ENCODE data around the gene LAYN. TPM values are rescaled to one million over a fixed set of nuclear protein-coding genes. Genes with fewer than 3 reads are reported as not detected.

The LAYN gene
- total and polyA plus RNA-seq, 2 donors (not counting 3 experiments of a cell fraction or from before 2014, with no cell fraction given), result 0.92 to 2.2 TPM

GRCh38 chr11:111598559-111598958 lies 58.0 kb downstream of the LAYN start:
- no peaks in the 10 kb centered on the region for H3K79me2 ChIP-seq (ENCODE audit: control insufficient read depth, insufficient read depth, low read length)
- POLR2A ChIA-PET, result no interaction called here
- no peak overlapping the region for H3K4me3 ChIP-seq (replicated peaks in 1 of 3; ENCODE audit: insufficient read depth in 1 of 3, low read depth in 1 of 3, low read length in 3 of 3)
- H3K4me2 ChIP-seq (ENCODE audit: insufficient read depth, low read length), result no peak overlapping the region
- H3K36me3 ChIP-seq (ENCODE audit: control insufficient read depth in 2 of 2, extremely low read depth in 1 of 2, insufficient read depth in 2 of 2, low read length in 2 of 2), result no peaks in the 10 kb centered on the region
- DNase-seq (ENCODE audit: low read depth, low spot score) (no peak), FAIRE-seq (no peak)
- CTCF ChIA-PET, result interaction anchor here (0.9 to 3.2 kb wide), 5 partner anchors 8 to 248 kb away, joined by 3 to 34 read pairs (median 4); no protein-coding TSS in a partner anchor
- no peaks in the 10 kb centered on the region for H3K9me1 ChIP-seq (replicated peaks; ENCODE audit: control insufficient read depth, extremely low read depth, insufficient read depth, low read length)
- H3K27me3 ChIP-seq (ENCODE audit: control insufficient read depth in 2 of 2, insufficient read depth in 2 of 2, low read length in 2 of 2), result peaks cover 0 to 3% of the 10 kb centered on the region in 2 experiments
- intact Hi-C loops (cut with micrococcal nuclease), result no loop called here
- no peak overlapping the region for H2AFZ ChIP-seq (ENCODE audit: low read depth, low read length)
- H3K9ac ChIP-seq (replicated peaks; ENCODE audit: extremely low read depth, insufficient read depth, low read length), result no peak overlapping the region
- no peak for TF ChIP-seq CTCF (IDR thresholded peaks at IDR 0.05; ENCODE audit: extremely low read depth in 1 of 2, insufficient read depth in 1 of 2, low read depth in 1 of 2, low read length in 2 of 2)
- TF ChIP-seq POLR2AphosphoS5 (IDR thresholded peaks at IDR 0.05; ENCODE audit: insufficient read depth, low read depth, low read length), result no peak
- TF ChIP-seq MYC (IDR thresholded peaks at IDR 0.05; ENCODE audit: low read depth, low read length), result no peak
- no peak for TF ChIP-seq MAX (IDR thresholded peaks at IDR 0.05; ENCODE audit: insufficient read depth, insufficient read length)
- TF ChIP-seq JUN (IDR thresholded peaks at IDR 0.05; ENCODE audit: borderline replicate concordance, insufficient read depth, insufficient read length, low read depth), result no peak
- no peak for TF ChIP-seq POLR2A (IDR thresholded peaks at IDR 0.05; ENCODE audit: low read depth, low read length)
- TF ChIP-seq EZH2 (IDR thresholded peaks at IDR 0.05; ENCODE audit: borderline replicate concordance, low read depth, low read length, severe bottlenecking), result no peak
- TF ChIP-seq GATA2 (IDR thresholded peaks at IDR 0.05; ENCODE audit: insufficient read depth, insufficient read length, low read depth, low read length), result no peak
- no peak for TF ChIP-seq FOS (IDR thresholded peaks at IDR 0.05; ENCODE audit: borderline replicate concordance, insufficient read depth, low read length)
- H4K20me1 ChIP-seq (replicated peaks; ENCODE audit: control insufficient read depth, extremely low read depth, insufficient read depth, low read length), result no peaks in the 10 kb centered on the region
- dilution Hi-C loops (cut with MboI; ENCODE audit: extremely low pct_ligation_motif_present, low sequenced_read_pairs), result no loop called here
- no peak overlapping the region for H3K27ac ChIP-seq (ENCODE audit: insufficient read depth, low read depth, low read length)
- no peaks in the 10 kb centered on the region for H3K9me3 ChIP-seq (replicated peaks; ENCODE audit: control insufficient read depth, insufficient read depth, low read length)
- peaks cover 9% of the 10 kb centered on the region for H3K4me1 ChIP-seq (ENCODE audit: control insufficient read depth, extremely low read depth, insufficient read depth, low read length)
- BruUV-seq (replicated peaks), result no TSS peak
